Fibroblast of the aortic adventitia (primary cell): ENCODE results near the gene CALCR. TPM values are rescaled to one million over a fixed set of nuclear protein-coding genes. Genes with fewer than 3 reads are reported as not detected.

Experiments
- DNase-seq: peaks from one replicate; pipeline ENCODE4 v3.0.0-alpha.2; 2010; ENCODE audit warnings: low read depth
- H3K4me3 ChIP-seq: 2 replicates; pipeline ENCODE4 v1.5.1; 2011; ENCODE audit warnings: low read depth, mild to moderate bottlenecking, control low read depth, low read length, moderate library complexity
- small RNA-seq: library from RNA; depleted of rRNA; stranded (forward); fragments of <200 nt; gene quantifications from one replicate; pipeline ENCODE3, GENCODE V24; 2012
- total RNA-seq: library from RNA; depleted of rRNA; stranded (reverse); fragments of >200 nt; gene quantifications from 2 replicates; pipeline ENCODE4 v1.2.3, GENCODE V29; 2012; ENCODE audit warnings: low replicate concordance
- TF ChIP-seq, protein P1 (sequence below): IDR thresholded peaks from 2 replicates; pipeline ENCODE4 v1.5.1; 2011; ENCODE audit warnings: mild to moderate bottlenecking, low read length, control low read depth, inconsistent platforms; ENCODE audit not compliant: insufficient read depth

CALCR gene
- total RNA-seq, 1 donor = not detected

DNA sequence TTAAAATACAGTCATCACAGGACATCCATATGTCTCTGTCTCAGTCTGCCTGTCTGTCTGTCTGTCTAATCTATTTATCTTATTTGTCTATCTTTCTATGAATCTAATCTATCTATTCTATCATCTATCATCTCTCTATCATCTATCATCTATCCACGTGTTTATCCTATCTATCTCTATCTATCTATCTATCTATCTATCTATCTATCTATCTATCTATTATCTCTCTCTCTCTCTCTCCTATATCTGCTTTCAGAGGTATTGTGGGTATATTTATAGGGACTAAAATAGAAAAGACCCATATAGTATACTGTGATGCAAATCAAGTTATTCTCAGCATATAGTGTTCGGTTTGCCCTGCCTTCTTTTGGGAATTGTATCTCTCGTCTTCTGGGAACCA is 174.9 kb downstream of the CALCR start:
- TF ChIP-seq, protein P1, sequence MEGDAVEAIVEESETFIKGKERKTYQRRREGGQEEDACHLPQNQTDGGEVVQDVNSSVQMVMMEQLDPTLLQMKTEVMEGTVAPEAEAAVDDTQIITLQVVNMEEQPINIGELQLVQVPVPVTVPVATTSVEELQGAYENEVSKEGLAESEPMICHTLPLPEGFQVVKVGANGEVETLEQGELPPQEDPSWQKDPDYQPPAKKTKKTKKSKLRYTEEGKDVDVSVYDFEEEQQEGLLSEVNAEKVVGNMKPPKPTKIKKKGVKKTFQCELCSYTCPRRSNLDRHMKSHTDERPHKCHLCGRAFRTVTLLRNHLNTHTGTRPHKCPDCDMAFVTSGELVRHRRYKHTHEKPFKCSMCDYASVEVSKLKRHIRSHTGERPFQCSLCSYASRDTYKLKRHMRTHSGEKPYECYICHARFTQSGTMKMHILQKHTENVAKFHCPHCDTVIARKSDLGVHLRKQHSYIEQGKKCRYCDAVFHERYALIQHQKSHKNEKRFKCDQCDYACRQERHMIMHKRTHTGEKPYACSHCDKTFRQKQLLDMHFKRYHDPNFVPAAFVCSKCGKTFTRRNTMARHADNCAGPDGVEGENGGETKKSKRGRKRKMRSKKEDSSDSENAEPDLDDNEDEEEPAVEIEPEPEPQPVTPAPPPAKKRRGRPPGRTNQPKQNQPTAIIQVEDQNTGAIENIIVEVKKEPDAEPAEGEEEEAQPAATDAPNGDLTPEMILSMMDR = no peak
- no peak overlapping the region for H3K4me3 ChIP-seq
- DNase-seq = no peak

DNA sequence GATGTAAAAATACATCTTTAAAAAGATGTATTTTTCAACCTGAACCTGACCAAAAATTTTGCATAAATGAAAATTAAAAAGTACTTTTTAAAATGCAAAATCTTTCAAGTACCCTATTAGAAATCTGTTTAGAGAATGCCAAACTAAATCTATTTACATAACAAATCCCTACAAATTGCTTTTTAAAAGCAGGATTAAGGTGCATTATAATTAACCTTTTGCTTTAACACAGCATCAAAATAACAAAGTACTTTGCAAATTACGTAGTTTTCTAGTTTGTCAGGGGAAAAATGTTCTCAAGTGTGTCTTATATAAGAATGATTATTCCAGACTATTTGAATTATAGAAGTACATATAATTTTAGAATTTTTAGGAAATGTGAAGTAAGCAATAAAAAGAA is 181.5 kb downstream of the CALCR start:
- H3K4me3 ChIP-seq = no peak overlapping the region
- TF ChIP-seq, protein P1 = no peak
- DNase-seq = no peak

DNA sequence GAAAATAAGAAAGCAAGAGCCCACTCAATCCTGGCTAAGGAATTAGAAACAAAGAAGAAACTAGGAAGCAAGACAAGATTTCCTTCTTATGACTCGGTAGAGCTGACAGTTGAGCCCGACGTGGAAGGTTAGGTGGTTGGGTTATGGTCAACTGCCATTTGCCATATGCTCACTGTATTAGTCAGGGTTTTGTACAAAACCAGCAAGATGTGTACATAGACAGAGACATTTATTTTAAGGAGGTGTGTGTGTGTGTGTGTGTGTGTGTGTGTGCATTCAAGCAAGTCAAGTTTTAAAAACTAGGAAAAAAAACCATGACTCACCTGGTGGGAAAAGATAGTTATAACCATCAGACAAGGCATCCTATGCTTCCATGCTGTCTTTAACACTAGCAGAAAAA is 183.9 kb downstream of the CALCR start:
- no peak for DNase-seq
- TF ChIP-seq, protein P1 = no peak
- no peak overlapping the region for H3K4me3 ChIP-seq

DNA sequence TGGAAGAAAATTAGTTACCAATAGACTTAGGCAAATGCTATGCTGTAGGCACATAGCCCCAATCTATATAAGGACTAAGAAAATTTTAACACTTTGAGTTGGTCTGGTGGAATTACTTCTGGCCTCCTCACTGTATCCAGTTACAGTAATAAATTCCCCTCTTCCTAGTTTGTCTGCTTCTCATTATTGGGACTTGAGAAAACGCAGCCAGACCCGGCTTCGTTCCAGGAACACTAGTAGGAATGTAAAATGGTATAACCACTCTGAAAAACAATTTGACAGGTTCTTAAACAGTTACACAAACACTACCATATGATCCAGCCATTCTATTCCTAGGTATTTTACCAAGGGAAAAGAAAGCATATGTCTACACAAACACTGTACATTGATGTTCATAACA is 192.2 kb downstream of the CALCR start:
- TF ChIP-seq, protein P1 = no peak
- DNase-seq = no peak
- no peak overlapping the region for H3K4me3 ChIP-seq

DNA sequence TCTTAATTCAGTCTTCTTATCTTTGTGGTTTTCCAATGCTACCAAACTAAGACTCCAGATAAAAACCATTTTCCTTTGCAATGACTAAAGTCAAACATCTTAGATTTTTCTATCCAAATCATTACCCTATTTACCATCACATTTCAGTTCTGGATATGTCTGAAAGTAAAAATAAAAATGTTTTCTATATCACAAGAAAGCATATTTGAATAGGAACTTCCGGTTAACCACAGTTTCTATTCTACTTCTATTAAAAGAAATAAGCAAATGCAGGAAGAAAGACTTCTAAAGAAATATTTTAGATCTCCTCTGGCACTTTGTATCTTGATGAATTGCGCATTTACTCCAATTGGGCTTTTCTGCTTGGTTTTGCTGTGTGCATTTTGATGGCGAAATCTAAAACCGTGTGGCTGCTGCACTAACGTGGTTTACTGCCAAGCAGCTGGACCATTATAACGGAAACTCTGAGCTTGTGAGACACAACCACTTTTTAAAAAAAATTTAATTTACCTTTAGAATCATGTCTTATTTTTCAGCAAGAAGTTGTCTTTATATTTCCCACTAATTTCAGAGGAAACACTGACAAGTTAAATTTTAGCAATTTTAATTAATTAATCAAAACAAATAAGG is 196.3 kb downstream of the CALCR start:
- DNase-seq = no peak
- no peak overlapping the region for H3K4me3 ChIP-seq
- TF ChIP-seq, protein P1 = no peak

DNA sequence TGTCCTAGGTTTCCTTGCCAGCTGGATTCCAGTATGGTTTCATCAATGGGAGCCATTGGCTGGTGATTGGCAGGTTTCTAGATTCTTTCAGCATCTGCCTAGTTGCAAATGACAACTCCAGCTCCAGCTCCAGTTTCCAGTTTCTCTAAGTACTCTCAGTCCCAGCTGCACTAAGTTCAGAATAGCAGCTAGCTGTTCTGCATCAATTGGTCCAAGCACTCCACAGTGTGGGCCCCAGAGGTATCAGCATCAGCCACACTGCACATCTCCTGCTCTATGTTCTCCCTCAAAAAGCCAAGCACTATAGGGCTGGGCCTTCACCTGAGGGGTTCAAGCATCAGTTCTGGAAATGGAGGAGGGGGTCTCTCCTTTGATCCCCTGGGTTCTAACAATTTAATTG is 198.9 kb downstream of the CALCR start:
- H3K4me3 ChIP-seq = no peak overlapping the region
- no peak for DNase-seq
- TF ChIP-seq, protein P1 = no peak

Small RNA genes lying within 50 kb of the gene (small RNA-seq; reads per million reads assigned to genes)
- gene MIR489 (not detected), gene MIR653 (not detected)
